Pancreas (tissue), 8 donors: ENCODE results near the gene FBH1. TPM values are rescaled to one million over a fixed set of nuclear protein-coding genes. Genes with fewer than 3 reads are reported as not detected.

Experiments
- polyA plus RNA-seq, 2 donors: library from polyadenylated mRNA; stranded (reverse); fragments of 200-250 nt; gene quantifications; one replicate each; pipeline ENCODE4 v1.2.3, GENCODE V29; 2013
- total RNA-seq, 6 donors: library from RNA; stranded (reverse); fragmentation: NEBNext Ultra II Directional in 4 of 6; extraction: Animal tissue kit (Norgen Biotek cat#: 25700) in 4 of 6; gene quantifications; one replicate each; pipeline versions ENCODE4 v1.2.1 to v1.2.4, GENCODE V29; 2021 to 2023
- donor health status: healthy with polysubstance abuse.
- donor health status: DM: no; HTN: no; CAD: no; lungs with moderate emphysema.
- donor health status: DM: no; HTN: no; CAD: no.
- donor health status: Bipolar disorder and iron deficiency.
- donor health status: DM: yes; HTN: yes; CAD: no.
- donor health status: DM: no; HTN: no; CAD: no.
- donor health status: DM: no; HTN: no; CAD: no.
- donor health status: DM: yes; HTN: yes; CAD: no.

Gene FBH1
- total and polyA plus RNA-seq, 8 donors: 29.5 to 51.7 (median 36.9) TPM

Other genes starting within 250 kb of the FBH1 start
- 10 to 100 TPM in 3 of 6 donors, 1 to 10 TPM in 3; 8.7 to 17.6 (median 10.2) TPM for gene ASB13, start 223.6 kb upstream of the FBH1 start, total RNA-seq
- 10 to 100 TPM; 15.1 to 22.2 TPM for gene ASB13, start 223.6 kb upstream of the FBH1 start, polyA plus RNA-seq
- gene TASOR2, start 205.4 kb upstream of the FBH1 start, total RNA-seq: 10 to 100 TPM; 24.4 to 36.9 (median 30.2) TPM
- 10 to 100 TPM; 10.7 to 11.9 TPM for gene TASOR2, start 205.4 kb upstream of the FBH1 start, polyA plus RNA-seq
- 100 to 1,000 TPM; 112 to 171 (median 138) TPM for gene GDI2, start 76.8 kb upstream of the FBH1 start, total RNA-seq
- gene GDI2, start 76.8 kb upstream of the FBH1 start, polyA plus RNA-seq: 10 to 100 TPM; 46.5 to 74.2 TPM
- 1 to 10 TPM; 3.0 to 5.5 (median 4.1) TPM for gene ANKRD16, start 350 bp upstream of the FBH1 start, total RNA-seq
- 1 to 10 TPM; 5.0 to 5.1 TPM for gene ANKRD16, start 350 bp upstream of the FBH1 start, polyA plus RNA-seq
- gene IL15RA, start 87.3 kb downstream of the FBH1 start, total RNA-seq: 10 to 100 TPM in 3 of 6 donors, 1 to 10 TPM in 3; 6.9 to 14.3 (median 11.0) TPM
- gene IL15RA, start 87.3 kb downstream of the FBH1 start, polyA plus RNA-seq: 10 to 100 TPM in 1 of 2 donors, 1 to 10 TPM in 1; 10.0 to 12.2 TPM
- gene IL2RA, start 172.1 kb downstream of the FBH1 start, total RNA-seq: 1 to 10 TPM in 1 of 6 donors, under 1 TPM in 4, not detected in 1; 0.12 to 1.1 (median 0.31) TPM
- under 1 TPM in 1 of 2 donors, not detected in 1; 0.11 TPM for gene IL2RA, start 172.1 kb downstream of the FBH1 start, polyA plus RNA-seq
- 10 to 100 TPM; 31.0 to 52.7 (median 38.9) TPM for gene RBM17, start 198.8 kb downstream of the FBH1 start, total RNA-seq
- gene RBM17, start 198.8 kb downstream of the FBH1 start, polyA plus RNA-seq: 100 to 1,000 TPM in 1 of 2 donors, 10 to 100 TPM in 1; 83.7 to 101 TPM